ENCODE results near the gene LRSAM1. TPM values are rescaled to one million over a fixed set of nuclear protein-coding genes. Genes with fewer than 3 reads are reported as not detected.

Gene LRSAM1
- total RNA-seq, 4 donors from 2014 or later: 8.0 to 16.2 (median 12.9) TPM

DNA sequence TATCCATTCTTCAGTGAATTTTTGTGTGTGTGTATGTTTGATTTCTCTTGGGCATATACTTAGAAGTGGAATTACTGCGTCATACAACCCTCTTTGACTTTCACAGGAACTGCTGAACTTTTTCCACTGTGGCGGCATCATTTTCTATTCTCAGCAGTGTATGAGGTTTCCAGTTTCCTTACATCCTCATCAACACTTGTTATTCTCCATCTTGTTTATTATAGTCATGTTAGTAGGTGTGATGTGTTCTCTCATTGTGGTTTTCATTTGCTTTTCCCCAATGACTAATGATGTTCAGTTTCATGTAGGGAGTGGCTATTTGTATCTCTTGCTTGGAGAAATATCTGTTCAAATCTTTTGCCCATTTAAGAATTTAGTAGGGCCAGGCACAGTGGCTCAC is 24.6 kb upstream of the LRSAM1 start:
- Histone ChIP-seq H3K4me1 (peaks cover 26 to 53% (median 27%) of the 10 kb centered on the region in 3 donors), H3K27me3 (no peaks in the 10 kb centered on the region), H3K9me3 (no peaks in the 10 kb centered on the region), H3K27ac (no peak overlapping the region), H3K4me3 (no peak overlapping the region), H3K36me3 (peaks cover 0 to 43% (median 4%) of the 10 kb centered on the region in 3 donors)
- WGBS, 2 donors: 75 to 80% methylated on average over 2 of the region's 2 CpGs
- intact Hi-C loops (cut with DNase I): no loop called here
- TF ChIP-seq, protein P1, sequence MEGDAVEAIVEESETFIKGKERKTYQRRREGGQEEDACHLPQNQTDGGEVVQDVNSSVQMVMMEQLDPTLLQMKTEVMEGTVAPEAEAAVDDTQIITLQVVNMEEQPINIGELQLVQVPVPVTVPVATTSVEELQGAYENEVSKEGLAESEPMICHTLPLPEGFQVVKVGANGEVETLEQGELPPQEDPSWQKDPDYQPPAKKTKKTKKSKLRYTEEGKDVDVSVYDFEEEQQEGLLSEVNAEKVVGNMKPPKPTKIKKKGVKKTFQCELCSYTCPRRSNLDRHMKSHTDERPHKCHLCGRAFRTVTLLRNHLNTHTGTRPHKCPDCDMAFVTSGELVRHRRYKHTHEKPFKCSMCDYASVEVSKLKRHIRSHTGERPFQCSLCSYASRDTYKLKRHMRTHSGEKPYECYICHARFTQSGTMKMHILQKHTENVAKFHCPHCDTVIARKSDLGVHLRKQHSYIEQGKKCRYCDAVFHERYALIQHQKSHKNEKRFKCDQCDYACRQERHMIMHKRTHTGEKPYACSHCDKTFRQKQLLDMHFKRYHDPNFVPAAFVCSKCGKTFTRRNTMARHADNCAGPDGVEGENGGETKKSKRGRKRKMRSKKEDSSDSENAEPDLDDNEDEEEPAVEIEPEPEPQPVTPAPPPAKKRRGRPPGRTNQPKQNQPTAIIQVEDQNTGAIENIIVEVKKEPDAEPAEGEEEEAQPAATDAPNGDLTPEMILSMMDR (IDR thresholded peaks at IDR 0.05): no peak
- TF ChIP-seq POLR2A (IDR thresholded peaks at IDR 0.05): no peak
- no peak for DNase-seq

DNA sequence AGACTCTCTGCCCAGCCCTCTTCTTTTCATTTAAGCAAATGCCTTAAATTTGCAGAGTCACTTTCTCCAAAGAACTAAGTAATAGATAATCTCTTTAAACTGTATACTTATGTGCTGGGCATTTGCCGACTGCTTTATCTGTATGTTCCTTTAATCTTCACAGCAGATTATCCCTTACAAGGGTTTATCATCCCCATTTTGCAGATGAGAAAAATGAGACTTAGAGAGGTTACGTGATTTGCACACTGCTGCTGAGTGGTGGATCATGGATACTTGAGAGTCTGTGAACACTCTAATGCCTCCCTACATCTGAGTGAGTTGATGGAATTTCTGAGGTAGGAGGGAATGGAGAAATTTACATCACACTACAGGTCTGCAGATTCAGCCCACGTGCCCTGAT is 23.0 kb upstream of the LRSAM1 start:
- Histone ChIP-seq H3K4me3 (no peak overlapping the region), H3K4me1 (peaks cover 11 to 37% (median 13%) of the 10 kb centered on the region in 3 donors), H3K36me3 (peaks cover 0 to 50% (median 7%) of the 10 kb centered on the region in 3 donors), H3K27me3 (no peaks in the 10 kb centered on the region), H3K27ac (no peak overlapping the region), H3K9me3 (no peaks in the 10 kb centered on the region)
- TF ChIP-seq, protein P1 (IDR thresholded peaks at IDR 0.05): no peak
- TF ChIP-seq POLR2A (IDR thresholded peaks at IDR 0.05): no peak
- no peak for DNase-seq
- WGBS, 2 donors: 89 to 94% methylated on average over 3 of the region's 3 CpGs
- intact Hi-C loops (cut with DNase I): no loop called here

DNA sequence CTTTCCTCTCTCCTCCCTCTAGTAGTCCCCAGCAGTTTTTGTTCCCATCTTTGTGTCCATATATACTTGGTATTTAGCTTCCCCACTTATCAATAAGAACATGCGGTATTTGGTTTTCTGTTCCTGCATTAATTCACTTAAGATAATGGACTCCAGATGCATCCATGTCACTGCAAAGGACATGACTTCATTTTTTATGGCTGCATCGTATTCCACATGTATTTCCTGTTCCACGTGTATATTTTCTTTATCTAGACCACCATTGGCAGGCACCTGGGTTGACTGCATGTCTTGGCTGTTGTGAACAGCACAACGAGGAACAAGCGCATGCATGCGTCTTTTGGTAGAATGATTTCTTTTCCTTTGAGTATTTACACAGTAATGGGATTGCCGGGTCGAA is 20.9 kb upstream of the LRSAM1 start:
- DNase-seq: no peak
- no peaks in the 10 kb centered on the region for H3K27me3 ChIP-seq
- WGBS, 2 donors: 92 to 97% methylated on average over 8 of the region's 8 CpGs
- intact Hi-C loops (cut with DNase I): no loop called here
- no peak overlapping the region for H3K27ac ChIP-seq
- TF ChIP-seq, protein P1 (IDR thresholded peaks at IDR 0.05): no peak
- TF ChIP-seq POLR2A (IDR thresholded peaks at IDR 0.05): no peak
- peaks cover 4 to 26% (median 7%) of the 10 kb centered on the region in 3 donors for H3K4me1 ChIP-seq
- H3K36me3 ChIP-seq: peaks cover 15 to 71% (median 17%) of the 10 kb centered on the region in 3 donors
- no peak overlapping the region for H3K4me3 ChIP-seq
- no peaks in the 10 kb centered on the region for H3K9me3 ChIP-seq

DNA sequence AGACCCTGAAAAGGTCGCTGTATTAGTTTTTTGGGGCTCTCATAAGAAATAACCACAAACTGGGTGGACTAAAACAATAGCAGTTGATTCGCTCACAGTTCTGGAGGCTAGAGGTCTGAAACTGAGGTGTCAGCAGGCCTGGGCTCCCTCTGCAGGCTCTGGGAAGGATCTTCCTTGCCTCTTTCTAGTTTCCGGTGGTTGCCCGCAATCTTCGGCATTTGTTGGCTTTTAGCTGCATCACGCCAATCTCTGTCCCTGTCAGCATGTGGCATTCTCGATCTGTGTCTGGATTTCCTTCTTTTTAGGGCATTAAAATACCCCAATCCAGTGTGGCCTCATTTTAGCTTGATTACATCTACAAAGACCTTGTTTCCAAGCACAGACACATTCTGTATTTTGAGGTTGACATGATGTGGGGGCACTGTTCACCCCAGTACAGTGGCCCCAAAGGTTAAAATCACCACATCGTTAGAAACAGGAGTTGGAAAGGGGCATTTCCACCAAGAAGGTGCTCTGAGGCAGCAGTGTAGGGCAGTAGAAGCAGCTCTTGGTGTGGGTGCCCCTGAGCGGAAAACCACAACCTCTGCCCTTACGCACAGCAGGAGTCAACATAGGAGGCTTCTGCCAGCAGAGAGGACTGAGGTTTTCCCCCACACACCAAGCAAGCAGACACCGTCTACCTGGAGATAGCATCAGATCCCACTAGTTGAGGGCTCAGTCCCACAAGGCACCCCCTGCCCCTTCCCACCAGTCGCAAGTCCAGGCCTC is 13.6 kb upstream of the LRSAM1 start:
- no peaks in the 10 kb centered on the region for H3K9me3 ChIP-seq
- TF ChIP-seq POLR2A (IDR thresholded peaks at IDR 0.05): no peak
- TF ChIP-seq, protein P1 (IDR thresholded peaks at IDR 0.05): peak in 1 of 6 experiments; percentile 17
- H3K4me1 ChIP-seq: no peaks in the 10 kb centered on the region
- 87 to 91% methylated on average over 7 to 11 of the region's 12 CpGs for WGBS, 2 donors
- no peak overlapping the region for H3K27ac ChIP-seq
- DNase-seq: no peak
- H3K27me3 ChIP-seq: no peaks in the 10 kb centered on the region
- H3K36me3 ChIP-seq: peaks cover 37 to 99% (median 56%) of the 10 kb centered on the region in 3 donors
- intact Hi-C loops (cut with DNase I): no loop called here
- no peak overlapping the region for H3K4me3 ChIP-seq

DNA sequence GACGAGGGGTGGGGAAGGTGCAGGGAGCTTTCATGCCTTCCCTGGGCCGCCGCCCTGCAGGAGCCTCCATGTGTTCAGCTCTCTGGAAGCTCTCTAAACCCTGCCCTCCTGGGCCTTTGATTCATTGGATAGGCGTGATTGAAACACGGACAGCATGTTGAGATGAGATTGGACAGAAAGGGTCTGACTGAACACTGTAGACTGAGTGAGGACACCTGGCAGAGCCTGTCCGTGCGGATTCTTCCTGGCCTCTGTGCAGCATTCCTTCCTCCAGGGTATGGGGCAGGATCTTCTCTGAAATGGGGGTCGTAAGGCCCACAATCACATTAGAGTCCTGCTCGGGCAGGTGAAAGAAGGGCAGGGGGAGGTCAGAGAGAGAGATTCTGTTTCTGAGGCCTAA is 12.9 kb upstream of the LRSAM1 start:
- Histone ChIP-seq H3K4me3 (no peak overlapping the region), H3K4me1 (no peaks in the 10 kb centered on the region), H3K9me3 (no peaks in the 10 kb centered on the region), H3K27ac (no peak overlapping the region), H3K36me3 (peaks cover 37 to 100% (median 53%) of the 10 kb centered on the region in 3 donors), H3K27me3 (no peaks in the 10 kb centered on the region)
- TF ChIP-seq, protein P1 (IDR thresholded peaks at IDR 0.05): no peak
- no peak for TF ChIP-seq POLR2A (IDR thresholded peaks at IDR 0.05)
- WGBS, 2 donors: 87 to 91% methylated on average over 4 to 6 of the region's 9 CpGs
- intact Hi-C loops (cut with DNase I): no loop called here
- no peak for DNase-seq

Measured in esophagus squamous epithelium (tissue), 5 donors.